Heart left ventricle (tissue), 16 donors: ENCODE data around the gene PARD3B. TPM values are rescaled to one million over a fixed set of nuclear protein-coding genes. Genes with fewer than 3 reads are reported as not detected.

Source experiments
- ATAC-seq, 4 donors: fragments of 200-7000 bp; cut with Tn5 transposase; one replicate each; pipeline ENCODE4 v1.9.1; 2020 to 2022; ENCODE audit warnings: moderate library complexity in 4 of 4, mild to moderate bottlenecking in 3 of 4, moderate number of reproducible peaks in 1 of 4
- DNase-seq, 5 donors: peaks; one replicate each; pipeline ENCODE4 v3.0.0-alpha.2; 2020
- H3K27ac ChIP-seq, 12 donors: fragments of 200-600 bp; sonication (generic) in 4 of 12; one replicate each; pipeline versions ENCODE4 v1.5.0 to v1.8.0; 2016 to 2022; ENCODE audit warnings: mild to moderate bottlenecking in 2 of 12
- H3K27me3 ChIP-seq, 9 donors: fragments of 200-600 bp; sonication (generic) in 2 of 9; one replicate each; pipeline versions ENCODE4 v1.5.1 to v1.8.0; 2016 to 2022; ENCODE audit warnings: mild to moderate bottlenecking in 3 of 9
- H3K36me3 ChIP-seq, 9 donors: fragments of 200-600 bp; sonication (generic) in 2 of 9; one replicate each; pipeline versions ENCODE4 v1.5.0 to v1.8.0; 2018 to 2022; ENCODE audit warnings: mild to moderate bottlenecking in 2 of 9
- H3K4me1 ChIP-seq, 12 donors: fragments of 200-600 bp; sonication (generic) in 4 of 12; one replicate each; pipeline versions ENCODE4 v1.5.0 to v1.8.0; 2016 to 2022; ENCODE audit warnings: mild to moderate bottlenecking in 3 of 12
- H3K4me3 ChIP-seq, 12 donors: fragments of 200-600 bp; sonication (generic) in 4 of 12; one replicate each; pipeline versions ENCODE4 v1.5.0 to v1.8.0; 2017 to 2022; ENCODE audit warnings: mild to moderate bottlenecking in 9 of 12, moderate library complexity in 4 of 12
- H3K9me3 ChIP-seq, 12 donors: fragments of 200-600 bp; sonication (generic) in 4 of 12; one replicate each; pipeline versions ENCODE4 v1.5.0 to v1.8.0; 2016 to 2022; ENCODE audit warnings: mild to moderate bottlenecking in 1 of 12
- POLR2A ChIP-seq, 2 donors: fragments of 450-650 bp; IDR thresholded peaks; one replicate each; pipeline ENCODE4 v1.6.1; 2017; ENCODE audit warnings: antibody characterized with exemption in 2 of 2, mild to moderate bottlenecking in 2 of 2, moderate library complexity in 2 of 2
- WGBS, 4 donors: extraction: QIAGEN DNeasy Blood & Tissue Kit in 2 of 4; methylation state at CpG; one replicate each; pipeline versions ENCODE4 v1.1.5 to v1.1.7; 2013 to 2018; 5-methylcytosine and 5-hydroxymethylcytosine counted together
- intact Hi-C, 10 donors: fragments of 100-400 bp; cut with DNase I; formaldehyde crosslinking; loops; one replicate each; pipeline versions ENCODE4 v1.11.1 to v1.14.2; 2022
- polyA plus RNA-seq, 2 donors: library from polyadenylated mRNA; stranded (reverse); fragments of 200-250 nt; gene quantifications; one replicate each; pipeline ENCODE4 v1.2.3, GENCODE V29; 2013
- total RNA-seq, 9 donors: library from RNA; depleted of rRNA in 2 of 9; stranded (reverse); fragments of >200 nt in 2 of 9; fragmentation: NEBNext Ultra II Directional in 3 of 9; extraction: Animal tissue kit (Norgen Biotek cat#: 25700) in 3 of 9; gene quantifications; one replicate each; pipeline versions ENCODE4 v1.1.0 to v1.2.4, GENCODE V29; 2016 to 2023
- TF ChIP-seq, protein P1 (sequence below), 12 donors: fragments of 200-600 bp; sonication (generic) in 4 of 12; IDR thresholded peaks; one replicate each; pipeline versions ENCODE4 v1.5.0 to v1.8.0; 2018 to 2022; ENCODE audit warnings: antibody characterized with exemption in 12 of 12, mild to moderate bottlenecking in 5 of 12
- donor health status: ischemic (EF 13 %, LVEDD 7.1; RV severe dilation, severe dysfunction).
- donor health status: healthy with polysubstance abuse.
- donor health status: DM: no; HTN: yes; CAD: no.
- donor health status: DM: no; HTN: no; CAD: no.
- donor health status: ischemic (EF 25% LVEDD 6.9; RV normal size, moderate dysfunction).
- donor health status: ischemic (EF 25% LVEDD 5.7; RV mildly dilated, moderate dysfunction).
- donor health status: healthy.
- donor health status: DM: yes; HTN: yes; CAD: no.
- donor health status: ischemic (EF 35%, LVEDD 5.7; RV mildly dilated, moderate dysfunction).
- donor health status: nonischemic (EF 11% LVEDD 7.7; RV severe dilation, severe dysfunction).
- donor health status: DM: yes; HTN: yes; CAD: no.
- donor health status: PGD.
- donor health status: ischemic (EF 29% LVEDD 5.4; RV normal size, mild dysfunction).
- donor health status: nonischemic (EF 23%, LVEDD 6.1; RV moderate dilation, normal function).

The PARD3B gene
- total and polyA plus RNA-seq, 11 donors: 0.71 to 15.1 (median 6.2) TPM

DNA sequence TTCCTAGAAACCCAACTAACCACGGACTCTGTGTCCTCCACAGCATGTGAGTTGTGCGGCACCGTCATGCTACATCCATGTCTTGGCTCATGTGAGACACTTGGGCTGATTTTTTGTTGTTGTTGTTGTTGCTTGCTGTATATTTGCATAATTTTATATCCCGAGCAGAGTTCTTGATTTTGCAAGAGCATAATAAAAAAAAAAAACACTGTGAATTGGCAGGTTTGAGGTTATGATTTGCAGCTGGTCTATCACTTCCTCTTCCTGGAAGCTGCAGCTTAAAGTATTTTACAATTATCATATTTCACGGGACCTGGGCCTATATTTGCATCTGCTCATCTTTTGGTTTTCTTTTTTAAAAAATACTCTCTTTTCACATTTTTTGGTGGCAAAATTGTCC, 994.8 kb downstream of the PARD3B start:
- TF ChIP-seq POLR2A (IDR thresholded peaks at IDR 0.05): no peak
- TF ChIP-seq, protein P1, sequence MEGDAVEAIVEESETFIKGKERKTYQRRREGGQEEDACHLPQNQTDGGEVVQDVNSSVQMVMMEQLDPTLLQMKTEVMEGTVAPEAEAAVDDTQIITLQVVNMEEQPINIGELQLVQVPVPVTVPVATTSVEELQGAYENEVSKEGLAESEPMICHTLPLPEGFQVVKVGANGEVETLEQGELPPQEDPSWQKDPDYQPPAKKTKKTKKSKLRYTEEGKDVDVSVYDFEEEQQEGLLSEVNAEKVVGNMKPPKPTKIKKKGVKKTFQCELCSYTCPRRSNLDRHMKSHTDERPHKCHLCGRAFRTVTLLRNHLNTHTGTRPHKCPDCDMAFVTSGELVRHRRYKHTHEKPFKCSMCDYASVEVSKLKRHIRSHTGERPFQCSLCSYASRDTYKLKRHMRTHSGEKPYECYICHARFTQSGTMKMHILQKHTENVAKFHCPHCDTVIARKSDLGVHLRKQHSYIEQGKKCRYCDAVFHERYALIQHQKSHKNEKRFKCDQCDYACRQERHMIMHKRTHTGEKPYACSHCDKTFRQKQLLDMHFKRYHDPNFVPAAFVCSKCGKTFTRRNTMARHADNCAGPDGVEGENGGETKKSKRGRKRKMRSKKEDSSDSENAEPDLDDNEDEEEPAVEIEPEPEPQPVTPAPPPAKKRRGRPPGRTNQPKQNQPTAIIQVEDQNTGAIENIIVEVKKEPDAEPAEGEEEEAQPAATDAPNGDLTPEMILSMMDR (IDR thresholded peaks at IDR 0.05): no peak
- H3K27ac ChIP-seq: no peak overlapping the region
- peaks cover 0 to 30% (median 2%) of the 10 kb centered on the region in 12 donors for H3K4me1 ChIP-seq
- no peak overlapping the region for H3K4me3 ChIP-seq
- ATAC-seq (no peak), DNase-seq (no peak)
- no peaks in the 10 kb centered on the region for H3K27me3 ChIP-seq
- no peaks in the 10 kb centered on the region for H3K9me3 ChIP-seq
- 64 to 78% (median 69%) methylated on average over 5 of the region's 5 CpGs for WGBS, 4 donors
- intact Hi-C loops: loop anchor here in 2 of 10 donors (5.0 to 10.0 kb wide), 2 partner anchors 48 to 135 kb away; no protein-coding TSS in a partner anchor
- no peaks in the 10 kb centered on the region for H3K36me3 ChIP-seq

DNA sequence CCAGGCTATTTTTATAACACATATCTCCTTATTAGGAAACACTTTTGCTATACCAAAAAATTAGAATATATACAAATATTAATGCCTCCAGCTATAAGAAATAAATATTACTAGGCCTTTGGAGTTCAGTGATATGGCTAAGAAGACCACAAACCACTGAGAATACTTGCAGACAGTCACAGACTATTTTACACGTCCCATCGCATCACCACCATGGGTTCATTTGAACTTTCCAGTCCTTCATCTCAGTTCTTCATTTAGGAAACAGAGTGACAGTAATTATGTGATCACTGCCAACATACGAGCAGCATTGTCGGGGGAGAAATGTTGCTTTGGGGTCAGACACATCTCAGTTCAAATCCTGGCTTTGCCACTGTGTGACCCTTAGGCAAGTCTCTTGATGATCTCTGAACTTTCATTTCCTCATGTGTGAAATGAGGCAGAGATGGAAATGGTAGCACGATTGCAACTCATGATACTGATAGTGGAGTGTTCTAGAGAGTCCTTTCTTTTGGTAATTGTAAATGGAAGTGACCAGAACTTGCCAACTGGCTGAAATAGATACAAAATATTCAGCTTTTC, 998.1 kb downstream of the PARD3B start:
- Histone ChIP-seq H3K36me3 (no peaks in the 10 kb centered on the region), H3K9me3 (no peaks in the 10 kb centered on the region), H3K27me3 (no peaks in the 10 kb centered on the region), H3K4me1 (peaks cover 0 to 38% (median 2%) of the 10 kb centered on the region in 12 donors), H3K4me3 (no peak overlapping the region), H3K27ac (no peak overlapping the region)
- no peak for DNase-seq
- no peak for ATAC-seq
- intact Hi-C loops: loop anchor here in 2 of 10 donors (5.0 to 10.0 kb wide), 2 partner anchors 51 to 131 kb away; no protein-coding TSS in a partner anchor
- 86 to 93% (median 90%) methylated on average over 5 of the region's 5 CpGs for WGBS, 4 donors
- TF ChIP-seq, protein P1 (IDR thresholded peaks at IDR 0.05): no peak
- no peak for TF ChIP-seq POLR2A (IDR thresholded peaks at IDR 0.05)

DNA sequence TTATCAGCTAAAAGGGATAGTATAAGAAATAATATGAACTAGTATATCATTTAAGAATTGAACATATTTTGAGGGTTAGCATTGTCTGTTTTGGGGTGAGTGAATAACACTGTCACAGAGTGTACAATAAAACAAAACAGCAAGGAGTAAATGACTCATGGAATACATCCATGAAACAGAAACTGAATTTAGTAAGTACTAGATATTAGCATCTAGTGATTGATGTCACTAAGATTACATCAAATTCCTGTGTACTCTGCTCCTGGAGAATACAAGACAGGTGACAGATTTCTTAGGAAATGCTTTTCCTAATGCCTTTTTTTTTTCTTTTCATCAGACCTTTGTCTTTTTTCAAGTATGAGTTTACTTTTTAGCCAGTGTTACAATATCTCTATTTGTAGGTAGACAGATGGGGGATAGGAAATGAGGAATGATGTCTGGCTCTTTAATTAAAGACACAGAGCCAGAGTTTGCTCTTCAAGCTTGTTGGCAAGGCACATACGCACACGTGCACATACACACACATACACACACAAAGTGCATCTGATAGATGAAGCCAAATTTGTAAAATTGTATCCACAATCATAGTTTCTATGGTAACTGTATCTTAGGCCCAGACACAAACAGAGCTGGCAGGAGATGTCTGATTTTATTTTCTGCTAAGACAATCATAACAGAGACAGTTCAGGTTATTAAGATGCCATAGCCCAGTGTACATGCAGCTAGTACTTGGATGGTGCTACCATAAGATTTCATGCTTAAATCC, 998.8 kb downstream of the PARD3B start:
- H3K36me3 ChIP-seq: no peaks in the 10 kb centered on the region
- ATAC-seq: no peak
- H3K4me1 ChIP-seq: peaks cover 0 to 38% (median 2%) of the 10 kb centered on the region in 12 donors
- TF ChIP-seq, protein P1 (IDR thresholded peaks at IDR 0.05): no peak
- TF ChIP-seq POLR2A (IDR thresholded peaks at IDR 0.05): no peak
- intact Hi-C loops: loop anchor here in 2 of 10 donors (5.0 to 10.0 kb wide), 2 partner anchors 52 to 131 kb away; no protein-coding TSS in a partner anchor
- H3K27me3 ChIP-seq: no peaks in the 10 kb centered on the region
- H3K27ac ChIP-seq: no peak overlapping the region
- DNase-seq: no peak
- H3K9me3 ChIP-seq: no peaks in the 10 kb centered on the region
- no peak overlapping the region for H3K4me3 ChIP-seq
- WGBS, 4 donors: 19 to 40% (median 30%) methylated on average over 2 of the region's 2 CpGs
